ENCODE measurements around the gene ITSN1. TPM values are rescaled to one million over a fixed set of nuclear protein-coding genes. Genes with fewer than 3 reads are reported as not detected.

ITSN1 gene
- total and polyA plus RNA-seq, 2 of the 13 experiments (the other 11 are each of a cell fraction or from before 2014, with no cell fraction given): 26.1 to 33.8 TPM

- in situ Hi-C loops (cut with HindIII; ENCODE audit: extremely low pct_ligation_motif_present, low pct_unique_long_range_greater_than_20kb): no loop called here
- CTCF ChIA-PET (ENCODE audit: low intra/inter-chr PET ratio, low total read pairs): no interaction called here
- Histone ChIP-seq H3K4me1 (ENCODE audit: insufficient read depth, low read length) (no peaks in the 10 kb centered on the region), H3K27ac (ENCODE audit: extremely low read length, insufficient read depth, low read length) (no peak overlapping the region), H3K9me3 (ENCODE audit: low read length) (peaks cover 5% of the 10 kb centered on the region; the same call in 1 of the 2 replicates), H3K9ac (ENCODE audit: insufficient read depth, low read depth, low read length) (no peak overlapping the region), H4K20me1 (ENCODE audit: insufficient read depth, low read length) (no peaks in the 10 kb centered on the region), H2AFZ (ENCODE audit: low read length) (no peak overlapping the region), H3K4me2 (ENCODE audit: low read depth, low read length) (no peak overlapping the region), H3K36me3 (replicated peaks in 1 of 2; ENCODE audit: control insufficient read depth in 1 of 2, insufficient read depth in 2 of 2, low read length in 2 of 2) (peaks cover 0 to 10% of the 10 kb centered on the region in 2 experiments; a peak in 3 of 5 replicates), H3K79me2 (ENCODE audit: insufficient read depth, low read length) (no peaks in the 10 kb centered on the region), H3K27me3 (ENCODE audit: control insufficient read depth in 1 of 2, insufficient read depth in 2 of 2, low read length in 2 of 2) (no peaks in the 10 kb centered on the region), H3K4me3 (replicated peaks in 1 of 3; ENCODE audit: insufficient read depth in 1 of 3, low read depth in 2 of 3, low read length in 3 of 3) (no peak overlapping the region)
- DNase-seq (ENCODE audit: low spot score) (no peak), FAIRE-seq (no peak), ATAC-seq (no peak)
- no TSS peak for BruUV-seq (replicated peaks)
- intact Hi-C loops (cut with micrococcal nuclease; ENCODE audit: unreplicated experiment): loop anchor here (1.0 kb wide), 1 partner anchor 29 kb away; no protein-coding TSS in a partner anchor
- 93% methylated on average over 2 of the region's 2 CpGs for WGBS (ENCODE audit: low lambda C conversion rate)
- TF ChIP-seq, protein P1, sequence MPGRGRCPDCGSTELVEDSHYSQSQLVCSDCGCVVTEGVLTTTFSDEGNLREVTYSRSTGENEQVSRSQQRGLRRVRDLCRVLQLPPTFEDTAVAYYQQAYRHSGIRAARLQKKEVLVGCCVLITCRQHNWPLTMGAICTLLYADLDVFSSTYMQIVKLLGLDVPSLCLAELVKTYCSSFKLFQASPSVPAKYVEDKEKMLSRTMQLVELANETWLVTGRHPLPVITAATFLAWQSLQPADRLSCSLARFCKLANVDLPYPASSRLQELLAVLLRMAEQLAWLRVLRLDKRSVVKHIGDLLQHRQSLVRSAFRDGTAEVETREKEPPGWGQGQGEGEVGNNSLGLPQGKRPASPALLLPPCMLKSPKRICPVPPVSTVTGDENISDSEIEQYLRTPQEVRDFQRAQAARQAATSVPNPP (CRISPR knock-in tag; IDR thresholded peaks at IDR 0.05): no peak
- TF ChIP-seq ZNF552 (CRISPR knock-in tag; IDR thresholded peaks at IDR 0.05; ENCODE audit: borderline replicate concordance): no peak
- TF ChIP-seq ZSCAN29 (CRISPR knock-in tag; conservative IDR thresholded peaks at IDR 0.05): no peak
- TF ChIP-seq ARNTL (CRISPR knock-in tag; IDR thresholded peaks at IDR 0.05): no peak
- TF ChIP-seq RBM22 (optimal IDR thresholded peaks at IDR 0.05; ENCODE audit: low read length): no peak
- TF ChIP-seq ZNF644 (CRISPR knock-in tag; IDR thresholded peaks at IDR 0.05; ENCODE audit: low read depth): no peak
- no peak for TF ChIP-seq MXD1 (CRISPR knock-in tag; IDR thresholded peaks at IDR 0.05)
- POLR2A ChIA-PET: no interaction called here
Observed at GRCh38 chr21:33781121-33781520, 138.8 kb downstream of the ITSN1 start.
